Esophagus squamous epithelium (tissue), 5 donors: ENCODE results near the gene TP63. TPM values are rescaled to one million over a fixed set of nuclear protein-coding genes. Genes with fewer than 3 reads are reported as not detected.

Experiments
- DNase-seq: peaks from one replicate; lab custom pipeline; 2025; lab: John Stamatoyannopoulos, UW
- H3K27ac ChIP-seq, 4 donors: fragments of 200-600 bp; sonication (generic); one replicate each; pipeline ENCODE4 v1.5.1; 2016 to 2019; ENCODE audit warnings: mild to moderate bottlenecking in 1 of 4
- H3K27me3 ChIP-seq, 4 donors: fragments of 200-600 bp; sonication (generic); 1 replicate in 3 of 4; 2 replicates in 1 of 4; pipeline versions ENCODE4 v1.5.1 to v1.6.0; 2017 to 2021; ENCODE audit warnings: antibody characterized with exemption in 1 of 4
- H3K36me3 ChIP-seq, 3 donors: fragments of 200-600 bp; sonication (generic); one replicate each; pipeline ENCODE4 v1.5.1; 2016 to 2019
- H3K4me1 ChIP-seq, 3 donors: fragments of 200-600 bp; sonication (generic); one replicate each; pipeline ENCODE4 v1.5.1; 2017 to 2019
- H3K4me3 ChIP-seq, 4 donors: fragments of 200-600 bp; sonication (generic); 1 replicate in 3 of 4; 2 replicates in 1 of 4; pipeline ENCODE4 v1.5.1; 2016 to 2019; ENCODE audit warnings: mild to moderate bottlenecking in 2 of 4, moderate library complexity in 1 of 4
- H3K9me3 ChIP-seq, 3 donors: fragments of 200-600 bp; sonication (generic); one replicate each; pipeline ENCODE4 v1.5.1; 2016 to 2019
- CTCF ChIP-seq, 6 experiments: fragments of 450-650 bp in 4 of 6; fragments of 200-600 bp in 2 of 6; sonication (generic) in 2 of 6; IDR thresholded peaks; one replicate each; pipeline ENCODE4 v1.5.1; 2016 to 2019; ENCODE audit warnings: antibody characterized with exemption in 6 of 6, mild to moderate bottlenecking in 4 of 6, moderate library complexity in 4 of 6
- POLR2A ChIP-seq, 4 donors: fragments of 450-650 bp; IDR thresholded peaks; one replicate each; pipeline ENCODE4 v1.6.1; 2017; ENCODE audit warnings: antibody characterized with exemption in 4 of 4, mild to moderate bottlenecking in 4 of 4, moderate library complexity in 3 of 4
- WGBS, 2 donors: methylation state at CpG; one replicate each; pipeline ENCODE4 v1.1.5; 2018; 5-methylcytosine and 5-hydroxymethylcytosine counted together
- intact Hi-C: fragments of 100-400 bp; cut with DNase I; formaldehyde crosslinking; loops from one replicate; pipeline ENCODE4 v1.15.0; 2022
- total RNA-seq, 4 donors: library from RNA; depleted of rRNA; stranded (reverse); fragments of >200 nt; gene quantifications; one replicate each; pipeline ENCODE4 v1.1.0, GENCODE V29; 2016
- donor health status: DM: yes; HTN: yes; CAD: no.

The TP63 gene
- total RNA-seq, 4 donors from 2014 or later, result 111 to 162 (median 137) TPM

GRCh38 chr3:189836795-189837194 lies 205.6 kb downstream of the TP63 start:
- no peak overlapping the region for H3K4me3 ChIP-seq
- no peaks in the 10 kb centered on the region for H3K27me3 ChIP-seq
- intact Hi-C loops, result loop anchor here (10.0 kb wide), 1 partner anchor 442 kb away; no protein-coding TSS in a partner anchor
- TF ChIP-seq CTCF (IDR thresholded peaks at IDR 0.05) (no peak), POLR2A (IDR thresholded peaks at IDR 0.05) (no peak)
- no peaks in the 10 kb centered on the region for H3K9me3 ChIP-seq
- peak overlapping the region; percentile 54 to 89 (median 70) for H3K27ac ChIP-seq
- H3K4me1 ChIP-seq, result peaks cover under 1 to 92% (median 29%) of the 10 kb centered on the region in 3 donors
- no peak for DNase-seq
- H3K36me3 ChIP-seq, result no peaks in the 10 kb centered on the region
- 52 to 53% methylated on average over 4 to 5 of the region's 5 CpGs for WGBS, 2 donors

DNA sequence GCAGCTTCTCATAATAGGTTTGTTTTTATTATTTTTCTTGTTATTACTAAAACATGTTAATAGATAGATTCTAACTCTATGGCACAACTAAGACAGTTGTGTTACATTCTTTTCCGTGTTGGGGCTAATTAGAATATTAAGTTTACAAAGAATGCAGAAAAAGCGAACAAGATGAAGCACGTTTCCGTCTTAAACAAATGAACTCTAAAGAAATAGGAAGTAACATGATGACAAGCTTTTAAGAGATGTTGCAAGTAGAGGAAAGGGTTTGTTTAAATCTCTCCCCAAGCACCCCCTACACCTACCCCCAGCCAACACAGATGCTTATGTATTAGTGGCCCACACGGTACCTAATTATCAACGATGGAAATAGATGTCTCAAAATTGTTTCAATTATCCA lies 207.1 kb downstream of the TP63 start:
- Histone ChIP-seq H3K27me3 (no peaks in the 10 kb centered on the region), H3K9me3 (no peaks in the 10 kb centered on the region), H3K4me3 (no peak overlapping the region), H3K27ac (peak overlapping the region; percentile 62 to 89 (median 82)), H3K36me3 (no peaks in the 10 kb centered on the region), H3K4me1 (peaks cover 12 to 94% (median 41%) of the 10 kb centered on the region in 3 donors)
- intact Hi-C loops, result loop anchor here (10.0 kb wide), 1 partner anchor 443 kb away; no protein-coding TSS in a partner anchor
- WGBS, 2 donors, result 23 to 37% methylated on average over 6 of the region's 6 CpGs
- no peak for DNase-seq
- TF ChIP-seq CTCF (IDR thresholded peaks at IDR 0.05) (no peak), POLR2A (IDR thresholded peaks at IDR 0.05) (no peak)

GRCh38 chr3:189839576-189839975 lies 208.4 kb downstream of the TP63 start:
- Histone ChIP-seq H3K36me3 (peaks cover 0 to 6% (median 0%) of the 10 kb centered on the region in 3 donors), H3K4me1 (peaks cover 12 to 93% (median 41%) of the 10 kb centered on the region in 3 donors), H3K9me3 (no peaks in the 10 kb centered on the region), H3K27me3 (no peaks in the 10 kb centered on the region), H3K4me3 (peak overlapping the region in 1 of 4 donors; percentile 0), H3K27ac (peak overlapping the region; percentile 48 to 89 (median 82))
- intact Hi-C loops, result loop anchor here (10.0 kb wide), 1 partner anchor 445 kb away; no protein-coding TSS in a partner anchor
- WGBS, 2 donors, result 25 to 27% methylated on average over 2 of the region's 2 CpGs
- TF ChIP-seq POLR2A (IDR thresholded peaks at IDR 0.05), result no peak
- TF ChIP-seq CTCF (IDR thresholded peaks at IDR 0.05), result no peak
- no peak for DNase-seq

DNA sequence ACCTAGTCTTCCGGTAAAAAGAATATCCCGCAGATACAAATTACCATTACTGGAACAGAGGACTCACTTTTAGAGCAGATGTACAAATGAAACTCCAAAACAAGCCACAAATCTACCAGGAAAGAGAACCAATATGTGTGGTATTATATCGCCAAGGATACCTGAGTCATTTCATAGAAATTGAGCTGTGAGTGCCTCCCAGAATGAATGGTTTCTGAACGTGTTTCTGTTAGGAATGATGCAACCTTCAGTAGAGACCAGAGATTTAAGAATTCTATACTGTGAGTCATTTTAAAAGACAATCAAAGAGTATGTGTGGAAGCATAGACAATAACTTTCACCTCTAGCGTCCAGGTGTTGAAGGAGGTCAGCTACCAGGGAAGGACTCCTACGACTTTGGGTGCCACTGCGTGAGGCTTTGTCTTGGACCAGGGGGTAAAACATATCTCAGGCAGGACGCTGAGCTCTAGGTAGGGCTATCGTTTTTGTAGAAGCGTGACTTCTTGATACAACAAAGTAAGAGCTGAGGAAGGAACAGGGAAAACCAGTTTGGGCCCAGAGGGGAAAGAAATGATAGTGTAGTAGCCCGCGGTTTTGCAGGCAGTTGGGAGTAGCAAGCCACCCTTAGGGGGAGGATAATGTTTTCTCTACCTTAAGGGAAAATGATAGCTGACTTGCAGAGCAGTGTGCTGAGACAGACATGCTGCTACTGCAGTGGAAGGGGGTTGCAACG lies 210.4 kb downstream of the TP63 start:
- Histone ChIP-seq H3K36me3 (peaks cover 0 to 6% (median 0%) of the 10 kb centered on the region in 3 donors), H3K9me3 (no peaks in the 10 kb centered on the region), H3K4me1 (peaks cover 12 to 84% (median 37%) of the 10 kb centered on the region in 3 donors), H3K27ac (peak overlapping the region; percentile 81 to 89 (median 83)), H3K4me3 (peak overlapping the region in 1 of 4 donors; percentile 2), H3K27me3 (no peaks in the 10 kb centered on the region)
- intact Hi-C loops, result no loop called here
- 30 to 37% methylated on average over 13 of the region's 13 CpGs for WGBS, 2 donors
- TF ChIP-seq CTCF (IDR thresholded peaks at IDR 0.05), result no peak
- no peak for TF ChIP-seq POLR2A (IDR thresholded peaks at IDR 0.05)
- no peak for DNase-seq
